Measurements from ENCODE around the gene KCNIP2. TPM values are rescaled to one million over a fixed set of nuclear protein-coding genes. Genes with fewer than 3 reads are reported as not detected.

Gene KCNIP2
- total RNA-seq, 2 donors from 2014 or later, result 1.8 to 13.5 TPM

DNA sequence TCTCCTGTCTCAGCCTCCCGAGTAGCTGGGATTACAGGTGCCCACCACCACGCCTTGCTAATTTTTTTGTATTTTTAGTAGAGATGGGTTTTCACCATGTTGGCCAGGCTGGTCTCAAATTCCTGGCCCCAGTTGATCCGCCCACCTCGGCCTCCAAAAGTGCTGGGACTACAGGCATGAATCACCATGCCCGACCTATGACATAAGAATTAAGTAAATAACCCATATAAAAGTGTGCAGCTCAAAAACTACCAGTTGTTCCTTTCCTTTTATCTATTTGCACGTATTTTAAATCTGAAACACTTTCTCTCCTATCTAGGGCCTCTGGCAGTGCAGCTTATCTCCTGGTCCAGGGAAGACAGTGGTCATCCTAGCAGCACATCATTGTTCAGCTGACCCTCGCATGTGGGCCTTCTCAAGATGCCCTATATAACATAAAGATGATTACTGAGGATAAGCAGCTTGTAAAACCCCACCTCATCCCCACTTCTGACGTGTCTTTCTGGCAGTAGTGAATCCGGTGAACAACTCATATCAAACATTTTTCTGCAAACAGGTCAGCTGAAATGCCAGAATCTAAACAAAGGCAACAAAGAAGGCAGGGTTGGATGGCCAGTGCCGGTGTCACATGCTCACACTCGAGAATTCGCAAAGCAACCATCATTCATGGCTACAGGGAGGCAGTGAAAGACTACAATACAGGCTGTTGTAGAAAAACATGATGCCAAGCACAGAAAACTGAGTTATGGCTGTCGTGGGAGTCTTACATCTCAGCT, 36.0 kb upstream of the KCNIP2 start:
- intact Hi-C loops (cut with DNase I), result no loop called here
- no peaks in the 10 kb centered on the region for H3K36me3 ChIP-seq (replicated peaks in 1 of 2; ENCODE audit: insufficient read depth in 1 of 2, low read depth in 2 of 2)
- no peaks in the 10 kb centered on the region for H3K4me1 ChIP-seq
- no peaks in the 10 kb centered on the region for H3K9me3 ChIP-seq
- no peak for ATAC-seq
- no peak overlapping the region for H3K4me3 ChIP-seq
- TF ChIP-seq POLR2A (IDR thresholded peaks at IDR 0.05), result no peak
- TF ChIP-seq, protein P1, sequence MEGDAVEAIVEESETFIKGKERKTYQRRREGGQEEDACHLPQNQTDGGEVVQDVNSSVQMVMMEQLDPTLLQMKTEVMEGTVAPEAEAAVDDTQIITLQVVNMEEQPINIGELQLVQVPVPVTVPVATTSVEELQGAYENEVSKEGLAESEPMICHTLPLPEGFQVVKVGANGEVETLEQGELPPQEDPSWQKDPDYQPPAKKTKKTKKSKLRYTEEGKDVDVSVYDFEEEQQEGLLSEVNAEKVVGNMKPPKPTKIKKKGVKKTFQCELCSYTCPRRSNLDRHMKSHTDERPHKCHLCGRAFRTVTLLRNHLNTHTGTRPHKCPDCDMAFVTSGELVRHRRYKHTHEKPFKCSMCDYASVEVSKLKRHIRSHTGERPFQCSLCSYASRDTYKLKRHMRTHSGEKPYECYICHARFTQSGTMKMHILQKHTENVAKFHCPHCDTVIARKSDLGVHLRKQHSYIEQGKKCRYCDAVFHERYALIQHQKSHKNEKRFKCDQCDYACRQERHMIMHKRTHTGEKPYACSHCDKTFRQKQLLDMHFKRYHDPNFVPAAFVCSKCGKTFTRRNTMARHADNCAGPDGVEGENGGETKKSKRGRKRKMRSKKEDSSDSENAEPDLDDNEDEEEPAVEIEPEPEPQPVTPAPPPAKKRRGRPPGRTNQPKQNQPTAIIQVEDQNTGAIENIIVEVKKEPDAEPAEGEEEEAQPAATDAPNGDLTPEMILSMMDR (IDR thresholded peaks at IDR 0.05), result no peak
- no peak for DNase-seq
- H3K27me3 ChIP-seq, result no peaks in the 10 kb centered on the region
- WGBS, 2 donors, result 89 to 92% methylated on average over 13 of the region's 13 CpGs
- H3K27ac ChIP-seq, result no peak overlapping the region

DNA sequence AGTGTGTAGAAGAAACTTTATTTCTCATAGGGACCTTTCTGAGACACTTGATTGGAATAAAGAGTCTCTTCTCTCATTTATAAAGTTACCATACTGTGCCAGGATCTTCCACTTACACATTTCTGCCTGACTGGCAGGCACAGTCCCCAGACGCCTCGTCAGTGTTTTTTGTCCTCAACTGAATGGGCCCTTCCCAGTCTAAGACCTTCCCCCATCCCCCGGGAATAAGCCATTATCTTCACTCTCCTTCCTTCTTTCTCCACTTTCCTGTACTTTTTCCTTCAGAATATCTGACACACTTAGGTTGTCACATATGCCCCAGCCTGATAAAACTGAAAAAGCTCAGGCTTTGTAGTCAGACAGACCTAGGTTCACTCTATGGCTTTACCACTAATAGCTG, 35.3 kb upstream of the KCNIP2 start:
- no peaks in the 10 kb centered on the region for H3K27me3 ChIP-seq
- DNase-seq, result no peak
- no peaks in the 10 kb centered on the region for H3K9me3 ChIP-seq
- WGBS, 2 donors, result 85 to 87% methylated on average over 3 of the region's 3 CpGs
- H3K27ac ChIP-seq, result no peak overlapping the region
- H3K4me3 ChIP-seq, result no peak overlapping the region
- no peak for ATAC-seq
- no peaks in the 10 kb centered on the region for H3K36me3 ChIP-seq (replicated peaks in 1 of 2; ENCODE audit: insufficient read depth in 1 of 2, low read depth in 2 of 2)
- intact Hi-C loops (cut with DNase I), result no loop called here
- TF ChIP-seq POLR2A (IDR thresholded peaks at IDR 0.05), result no peak
- TF ChIP-seq, protein P1 (IDR thresholded peaks at IDR 0.05), result no peak
- no peaks in the 10 kb centered on the region for H3K4me1 ChIP-seq

DNA sequence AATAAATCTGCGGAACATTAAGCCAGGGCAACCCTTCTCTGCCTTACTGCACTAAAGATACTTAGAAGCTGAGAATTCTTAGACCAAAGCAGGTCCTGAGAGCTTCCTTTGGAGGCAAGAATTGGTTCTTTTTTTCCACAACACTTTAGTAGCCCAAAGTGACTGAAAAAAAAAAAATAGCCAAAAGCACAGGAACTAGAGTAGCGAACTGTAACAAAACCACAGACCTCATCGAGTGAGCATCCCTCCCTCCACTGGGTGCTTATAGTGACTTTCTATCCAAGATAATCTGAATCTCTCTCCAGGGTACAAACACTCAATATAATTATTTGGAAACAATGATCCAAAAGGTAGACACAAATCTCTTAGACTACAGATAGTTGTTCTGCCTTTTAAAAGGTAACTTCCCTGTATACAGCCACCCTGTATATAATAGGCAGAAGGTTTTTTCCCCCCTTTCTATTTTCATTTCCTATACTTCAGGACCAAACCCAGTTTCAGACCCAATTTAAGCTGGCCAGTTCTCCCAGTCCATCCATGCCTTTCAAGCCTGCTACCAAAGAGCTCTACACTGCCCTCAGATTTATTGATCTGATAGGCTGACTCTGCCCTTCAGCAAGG, 31.6 kb upstream of the KCNIP2 start:
- H3K36me3 ChIP-seq (replicated peaks in 1 of 2; ENCODE audit: insufficient read depth in 1 of 2, low read depth in 2 of 2), result no peaks in the 10 kb centered on the region
- H3K27me3 ChIP-seq, result no peaks in the 10 kb centered on the region
- no peak overlapping the region for H3K4me3 ChIP-seq
- TF ChIP-seq, protein P1 (IDR thresholded peaks at IDR 0.05), result no peak
- no peak for TF ChIP-seq POLR2A (IDR thresholded peaks at IDR 0.05)
- DNase-seq (no peak), ATAC-seq (no peak)
- H3K27ac ChIP-seq, result no peak overlapping the region
- H3K9me3 ChIP-seq, result no peaks in the 10 kb centered on the region
- 73 to 92% methylated on average over 3 of the region's 3 CpGs for WGBS, 2 donors
- no peaks in the 10 kb centered on the region for H3K4me1 ChIP-seq
- intact Hi-C loops (cut with DNase I), result no loop called here

DNA sequence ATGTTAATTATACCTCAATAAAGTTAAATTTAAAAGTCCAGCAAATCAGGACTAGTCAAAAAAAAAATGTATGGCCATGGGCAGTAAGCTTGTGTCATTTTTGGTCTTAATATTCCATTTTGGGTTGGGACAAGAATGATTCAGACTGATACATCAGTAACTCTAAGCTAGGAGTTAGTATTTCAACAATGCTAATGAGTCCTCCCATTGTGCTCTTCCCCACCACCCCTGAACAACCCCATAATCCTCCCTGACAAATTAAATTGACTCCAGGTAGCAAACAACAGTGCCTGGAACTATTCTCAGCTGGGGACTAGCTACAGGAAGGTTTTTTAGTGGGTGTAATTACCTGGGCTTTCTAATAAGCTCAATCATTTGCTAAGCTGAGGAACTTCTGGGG, 30.7 kb upstream of the KCNIP2 start:
- H3K36me3 ChIP-seq (replicated peaks in 1 of 2; ENCODE audit: insufficient read depth in 1 of 2, low read depth in 2 of 2), result no peaks in the 10 kb centered on the region
- H3K4me3 ChIP-seq, result no peak overlapping the region
- no peaks in the 10 kb centered on the region for H3K4me1 ChIP-seq
- ATAC-seq (no peak), DNase-seq (no peak)
- TF ChIP-seq, protein P1 (IDR thresholded peaks at IDR 0.05), result no peak
- TF ChIP-seq POLR2A (IDR thresholded peaks at IDR 0.05), result no peak
- intact Hi-C loops (cut with DNase I), result no loop called here
- no peaks in the 10 kb centered on the region for H3K9me3 ChIP-seq
- H3K27ac ChIP-seq, result no peak overlapping the region
- H3K27me3 ChIP-seq, result no peaks in the 10 kb centered on the region

DNA sequence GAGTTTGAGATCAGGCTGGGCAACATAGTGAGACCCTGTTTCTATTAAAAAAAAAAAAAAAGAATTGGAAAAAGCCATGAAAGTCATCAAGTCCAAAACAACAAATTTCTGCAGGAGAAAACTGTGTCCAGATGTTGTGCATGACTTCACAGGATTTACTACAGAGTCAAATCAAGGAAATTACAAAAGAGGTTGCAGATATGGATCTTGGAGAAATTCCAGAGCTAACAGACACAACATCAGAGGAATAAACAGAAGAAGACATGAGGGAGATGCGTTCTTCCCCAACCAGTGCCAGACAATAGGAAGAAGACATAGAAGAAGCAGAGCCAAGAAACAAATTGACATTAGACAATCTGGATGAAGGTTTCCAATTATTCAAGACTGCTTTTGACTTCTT, 24.3 kb upstream of the KCNIP2 start:
- no peaks in the 10 kb centered on the region for H3K36me3 ChIP-seq (replicated peaks in 1 of 2; ENCODE audit: insufficient read depth in 1 of 2, low read depth in 2 of 2)
- intact Hi-C loops (cut with DNase I), result no loop called here
- H3K27me3 ChIP-seq, result no peaks in the 10 kb centered on the region
- TF ChIP-seq POLR2A (IDR thresholded peaks at IDR 0.05), result no peak
- TF ChIP-seq, protein P1 (IDR thresholded peaks at IDR 0.05), result no peak
- DNase-seq, result no peak
- WGBS, 2 donors, result 61 to 75% methylated on average over 1 of the region's 1 CpG
- ATAC-seq, result no peak
- H3K27ac ChIP-seq, result no peak overlapping the region
- no peaks in the 10 kb centered on the region for H3K9me3 ChIP-seq
- no peak overlapping the region for H3K4me3 ChIP-seq
- H3K4me1 ChIP-seq, result no peaks in the 10 kb centered on the region
